ENCODE measurements around the gene ARHGEF3.

The ARHGEF3 gene

DNA sequence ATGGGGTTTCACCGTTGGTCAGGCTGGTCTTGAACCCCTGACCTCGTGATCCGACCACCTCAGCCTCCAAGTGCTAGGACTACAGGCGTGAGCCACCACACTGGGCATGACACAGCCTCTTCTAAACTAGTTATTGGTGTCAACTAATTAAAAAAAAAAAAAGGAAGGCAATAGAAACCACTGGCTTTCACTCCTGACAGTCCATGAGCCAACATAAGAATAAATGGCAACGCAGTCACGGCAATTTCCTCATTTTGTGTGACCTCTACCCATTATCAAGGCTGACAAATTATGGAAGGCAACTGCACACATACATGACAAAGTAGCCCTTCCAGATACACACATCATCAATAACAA lies 5.9 kb downstream of the ARHGEF3 start:
- no peak overlapping the region for H3K4me3 ChIP-seq (replicated peaks; ENCODE audit: low read depth, low read length)
- DNase-seq (ENCODE audit: low read depth): no peak
- no peak for TF ChIP-seq CTCF (IDR thresholded peaks at IDR 0.05; ENCODE audit: low read length, missing control alignments)

DNA sequence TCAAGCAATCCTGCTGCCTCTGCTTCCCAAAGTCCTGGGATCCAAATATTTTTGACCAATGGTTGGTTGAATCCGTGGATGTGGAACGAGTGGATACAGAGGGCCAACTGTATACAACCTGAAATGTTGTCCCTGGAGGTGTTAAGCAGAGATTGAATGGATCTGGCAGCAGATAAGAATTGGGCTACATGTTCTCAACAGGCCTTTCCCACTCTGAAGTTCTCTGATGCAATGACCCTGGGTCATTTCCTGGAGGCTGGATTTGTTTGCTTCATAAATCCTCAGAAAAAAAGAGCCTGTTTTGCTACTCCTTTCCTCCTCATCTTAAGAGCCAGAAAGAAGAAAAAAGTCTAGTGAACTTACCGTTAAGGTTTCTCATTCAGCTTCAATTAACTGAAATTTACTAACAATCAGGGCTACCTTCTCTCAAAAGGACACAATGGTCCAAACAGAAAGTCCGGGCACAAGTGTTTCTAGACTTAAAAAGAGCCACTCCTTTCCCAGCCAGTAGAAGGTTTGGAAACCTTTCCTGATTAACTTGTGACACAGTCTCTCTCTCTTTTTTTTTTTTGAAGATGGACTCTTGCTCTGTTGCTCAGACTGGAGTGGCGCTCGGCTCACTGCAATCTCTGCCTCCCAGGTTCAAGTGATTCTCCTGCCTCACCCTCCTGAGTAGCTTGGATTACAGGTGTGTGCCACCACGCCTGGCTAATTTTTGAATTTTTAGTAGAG lies 6.5 kb downstream of the ARHGEF3 start:
- DNase-seq (ENCODE audit: low read depth): peak; percentile 84

GRCh38 chr3:56792193-56792592 lies 9.6 kb downstream of the ARHGEF3 start:
- DNase-seq (ENCODE audit: low read depth): no peak
- no peak for TF ChIP-seq CTCF (IDR thresholded peaks at IDR 0.05; ENCODE audit: low read length, missing control alignments)
- H3K4me3 ChIP-seq (replicated peaks; ENCODE audit: low read depth, low read length): no peak overlapping the region

More for the DNA sequence above, 6.5 kb downstream of the ARHGEF3 start:
- H3K4me3 ChIP-seq (replicated peaks; ENCODE audit: low read depth, low read length): no peak overlapping the region
- no peak for TF ChIP-seq CTCF (IDR thresholded peaks at IDR 0.05; ENCODE audit: low read length, missing control alignments)

GRCh38 chr3:56790016-56790821 lies 11.5 kb downstream of the ARHGEF3 start:
- no peak for DNase-seq (ENCODE audit: low read depth)
- H3K4me3 ChIP-seq (replicated peaks; ENCODE audit: low read depth, low read length): no peak overlapping the region
- TF ChIP-seq CTCF (IDR thresholded peaks at IDR 0.05; ENCODE audit: low read length, missing control alignments): no peak

GRCh38 chr3:56789076-56789475 lies 12.7 kb downstream of the ARHGEF3 start:
- TF ChIP-seq CTCF (IDR thresholded peaks at IDR 0.05; ENCODE audit: low read length, missing control alignments): no peak
- H3K4me3 ChIP-seq (replicated peaks; ENCODE audit: low read depth, low read length): no peak overlapping the region

GRCh38 chr3:56788521-56788920 lies 13.2 kb downstream of the ARHGEF3 start:
- no peak for TF ChIP-seq CTCF (IDR thresholded peaks at IDR 0.05; ENCODE audit: low read length, missing control alignments)
- H3K4me3 ChIP-seq (replicated peaks; ENCODE audit: low read depth, low read length): no peak overlapping the region
- DNase-seq (ENCODE audit: low read depth): no peak

More at GRCh38 chr3:56789076-56789475, 12.7 kb downstream of the ARHGEF3 start:
- no peak for DNase-seq (ENCODE audit: low read depth)
